NCI-H2227 treated with DMSO at 0.1 percent for 48 hours (cell line): Measurements from ENCODE around the gene IFI6.
A peak's percentile ranks its signal among the peaks of the same experiment; 100 is the strongest.
"Not testable (repeated sequence)": the region's sequence is repeated elsewhere in the genome, so short reads cannot be mapped to it uniquely, and the experiment has no call there.

ENCODE experiments used
- DNase-seq: peaks from one replicate; lab custom pipeline; 2025; lab: John Stamatoyannopoulos, UW

Gene IFI6

GRCh38 chr1:27671964-27672749 is at the start of gene IFI6:
Gene IFI6 (minus strand): TSS chr1:27672192. CDS start chr1:27669314, 2,878 bp downstream.
- peak; percentile 98 for DNase-seq

GRCh38 chr1:27719286-27720251 is 47.6 kb upstream of the IFI6 start:
- no peak for DNase-seq

- no peak for DNase-seq
Observed at GRCh38 chr1:27716262-27716895, 44.4 kb upstream of the IFI6 start.

- no peak for DNase-seq
Observed at GRCh38 chr1:27713869-27714513, 42.0 kb upstream of the IFI6 start.

GRCh38 chr1:27713139-27713725 is 41.2 kb upstream of the IFI6 start:
- DNase-seq: no peak

GRCh38 chr1:27710574-27710973 is 38.6 kb upstream of the IFI6 start:
- no peak for DNase-seq

GRCh38 chr1:27705545-27705944 is 33.6 kb upstream of the IFI6 start:
- DNase-seq: no peak

GRCh38 chr1:27704958-27705357 is 33.0 kb upstream of the IFI6 start:
- DNase-seq: no peak

GRCh38 chr1:27696835-27697234 is 24.8 kb upstream of the IFI6 start:
- not testable (repeated sequence) for DNase-seq

GRCh38 chr1:27690183-27690582 is 18.2 kb upstream of the IFI6 start:
- no peak for DNase-seq

- DNase-seq: no peak
Observed at GRCh38 chr1:27689423-27690173, 17.6 kb upstream of the IFI6 start.

- no peak for DNase-seq
Observed at GRCh38 chr1:27687906-27688305, 15.9 kb upstream of the IFI6 start.

- peak; percentile 6 for DNase-seq
Observed at GRCh38 chr1:27686223-27686990, 14.4 kb upstream of the IFI6 start.

- no peak for DNase-seq
Observed at GRCh38 chr1:27684176-27684575, 12.2 kb upstream of the IFI6 start.

GRCh38 chr1:27682351-27682944 is 10.5 kb upstream of the IFI6 start:
- DNase-seq: no peak

- not testable (repeated sequence) for DNase-seq
Observed at GRCh38 chr1:27681580-27681979, 9.6 kb upstream of the IFI6 start.

- not testable (repeated sequence) for DNase-seq
Observed at GRCh38 chr1:27680225-27680791, 8.3 kb upstream of the IFI6 start.

GRCh38 chr1:27678747-27679146 is 6.8 kb upstream of the IFI6 start:
- no peak for DNase-seq

- no peak for DNase-seq
Observed at GRCh38 chr1:27676410-27676809, 4.4 kb upstream of the IFI6 start.
